Osteocyte (in vitro differentiated cells): ENCODE data around the gene SLC8A2. TPM values are rescaled to one million over a fixed set of nuclear protein-coding genes. Genes with fewer than 3 reads are reported as not detected.

Source experiments
- DNase-seq: peaks from one replicate; pipeline ENCODE4 v3.0.0; 2021; ENCODE audit warnings: mixed read lengths; ENCODE audit not compliant: unreplicated experiment; ENCODE audit errors: extremely low spot score
- H3K27ac Mint-ChIP-seq: one replicate; pipeline ENCODE4 v1.8.0; 2021; ENCODE audit warnings: mild to moderate bottlenecking, mixed read lengths; ENCODE audit not compliant: unreplicated experiment
- H3K27me3 Mint-ChIP-seq: one replicate; pipeline ENCODE4 v1.8.0; 2021; ENCODE audit warnings: mixed read lengths; ENCODE audit not compliant: unreplicated experiment
- H3K36me3 Mint-ChIP-seq: one replicate; pipeline ENCODE4 v1.8.0; 2021; ENCODE audit warnings: mixed read lengths; ENCODE audit not compliant: unreplicated experiment
- H3K4me1 Mint-ChIP-seq: one replicate; pipeline ENCODE4 v1.8.0; 2021; ENCODE audit warnings: mixed read lengths; ENCODE audit not compliant: unreplicated experiment
- H3K4me3 Mint-ChIP-seq: one replicate; pipeline ENCODE4 v1.8.0; 2021; ENCODE audit warnings: mild to moderate bottlenecking, moderate library complexity, mixed read lengths; ENCODE audit not compliant: unreplicated experiment
- H3K9me3 Mint-ChIP-seq: one replicate; pipeline ENCODE4 v1.8.0; 2021; ENCODE audit warnings: mixed read lengths; ENCODE audit not compliant: unreplicated experiment
- total RNA-seq: library from RNA; stranded (reverse); gene quantifications from 2 replicates; pipeline ENCODE4 v1.2.1, GENCODE V29; 2021
- TF ChIP-seq, protein P1 (sequence below): fragments of 200-600 bp; sonication (generic); IDR thresholded peaks from 2 replicates; pipeline ENCODE4 v1.5.0; 2021; ENCODE audit warnings: antibody characterized with exemption, mild to moderate bottlenecking, moderate library complexity

The SLC8A2 gene
- total RNA-seq, 1 donor from 2014 or later = not detected

DNA sequence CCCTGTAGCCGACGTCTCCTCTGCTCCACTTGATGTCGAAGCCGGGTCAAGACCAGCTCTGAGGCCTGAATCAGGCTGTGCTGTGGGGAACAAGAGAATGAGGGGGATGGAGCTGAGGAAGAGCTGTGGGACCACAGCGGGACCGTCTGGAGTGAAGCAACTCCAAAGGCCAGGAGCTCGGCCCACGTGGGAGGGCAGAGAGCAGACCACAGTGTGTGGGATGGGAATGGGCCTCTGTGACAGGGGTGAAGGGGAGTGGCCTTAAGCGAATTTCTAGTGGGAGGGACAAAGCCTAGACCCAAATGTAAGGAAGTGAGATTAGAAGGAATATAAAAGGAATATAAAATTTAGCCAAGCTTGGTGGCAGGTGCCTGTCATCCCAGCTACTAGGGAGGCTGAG is 3.8 kb upstream of the SLC8A2 start:
- Mint-ChIP-seq H3K9me3 (no peaks in the 10 kb centered on the region), H3K4me1 (peaks cover 7% of the 10 kb centered on the region), H3K36me3 (no peaks in the 10 kb centered on the region), H3K4me3 (no peak overlapping the region), H3K27ac (no peak overlapping the region), H3K27me3 (peaks cover 12% of the 10 kb centered on the region)
- no peak for DNase-seq
- TF ChIP-seq, protein P1, sequence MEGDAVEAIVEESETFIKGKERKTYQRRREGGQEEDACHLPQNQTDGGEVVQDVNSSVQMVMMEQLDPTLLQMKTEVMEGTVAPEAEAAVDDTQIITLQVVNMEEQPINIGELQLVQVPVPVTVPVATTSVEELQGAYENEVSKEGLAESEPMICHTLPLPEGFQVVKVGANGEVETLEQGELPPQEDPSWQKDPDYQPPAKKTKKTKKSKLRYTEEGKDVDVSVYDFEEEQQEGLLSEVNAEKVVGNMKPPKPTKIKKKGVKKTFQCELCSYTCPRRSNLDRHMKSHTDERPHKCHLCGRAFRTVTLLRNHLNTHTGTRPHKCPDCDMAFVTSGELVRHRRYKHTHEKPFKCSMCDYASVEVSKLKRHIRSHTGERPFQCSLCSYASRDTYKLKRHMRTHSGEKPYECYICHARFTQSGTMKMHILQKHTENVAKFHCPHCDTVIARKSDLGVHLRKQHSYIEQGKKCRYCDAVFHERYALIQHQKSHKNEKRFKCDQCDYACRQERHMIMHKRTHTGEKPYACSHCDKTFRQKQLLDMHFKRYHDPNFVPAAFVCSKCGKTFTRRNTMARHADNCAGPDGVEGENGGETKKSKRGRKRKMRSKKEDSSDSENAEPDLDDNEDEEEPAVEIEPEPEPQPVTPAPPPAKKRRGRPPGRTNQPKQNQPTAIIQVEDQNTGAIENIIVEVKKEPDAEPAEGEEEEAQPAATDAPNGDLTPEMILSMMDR = no peak

DNA sequence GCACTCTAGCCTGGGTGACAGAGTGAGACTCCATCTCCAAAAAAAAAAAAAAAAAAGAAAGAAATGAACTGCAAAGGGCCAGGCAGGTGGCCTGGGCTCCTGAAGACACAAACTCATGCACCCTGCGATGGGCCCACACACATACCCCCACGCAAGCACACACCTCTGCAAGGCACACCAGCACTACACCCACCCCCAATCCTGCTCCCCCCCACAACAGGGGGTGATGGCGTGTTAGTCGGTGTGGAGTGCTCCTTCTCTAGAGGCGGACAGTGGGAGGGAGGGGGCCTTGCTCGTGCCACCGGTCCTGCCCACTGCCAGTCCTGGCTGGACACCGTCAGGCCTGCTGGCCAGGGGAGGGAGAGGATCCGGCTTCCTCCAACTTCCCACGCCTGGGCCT is 1.6 kb upstream of the SLC8A2 start:
- no peak overlapping the region for H3K27ac Mint-ChIP-seq
- H3K9me3 Mint-ChIP-seq = no peaks in the 10 kb centered on the region
- DNase-seq = no peak
- TF ChIP-seq, protein P1 = no peak
- peaks cover 25% of the 10 kb centered on the region for H3K27me3 Mint-ChIP-seq
- no peak overlapping the region for H3K4me3 Mint-ChIP-seq
- no peaks in the 10 kb centered on the region for H3K36me3 Mint-ChIP-seq
- H3K4me1 Mint-ChIP-seq = peaks cover 5% of the 10 kb centered on the region

DNA sequence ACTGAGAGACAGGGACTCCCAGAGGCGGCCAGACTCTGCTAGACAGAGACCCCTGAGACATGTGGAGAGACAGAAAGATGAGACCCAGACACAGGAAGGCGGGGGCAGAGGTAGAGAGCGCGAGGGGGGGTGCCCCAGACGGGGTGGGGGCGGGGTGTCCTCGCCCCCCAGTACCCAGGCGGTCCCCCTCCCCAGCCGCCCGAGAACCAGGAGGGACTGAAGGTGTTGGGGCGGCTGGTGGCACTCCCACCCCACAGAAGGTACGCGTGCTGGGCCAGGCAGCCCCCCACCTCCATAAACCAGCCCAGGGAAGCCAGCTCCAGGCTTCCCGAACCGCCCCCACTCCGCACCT is 336 bp downstream of the SLC8A2 start:
- H3K27me3 Mint-ChIP-seq = peaks cover 31% of the 10 kb centered on the region
- H3K27ac Mint-ChIP-seq = no peak overlapping the region
- H3K4me1 Mint-ChIP-seq = peaks cover 5% of the 10 kb centered on the region
- DNase-seq = no peak
- no peaks in the 10 kb centered on the region for H3K36me3 Mint-ChIP-seq
- H3K4me3 Mint-ChIP-seq = no peak overlapping the region
- no peaks in the 10 kb centered on the region for H3K9me3 Mint-ChIP-seq
- TF ChIP-seq, protein P1 = no peak

DNA sequence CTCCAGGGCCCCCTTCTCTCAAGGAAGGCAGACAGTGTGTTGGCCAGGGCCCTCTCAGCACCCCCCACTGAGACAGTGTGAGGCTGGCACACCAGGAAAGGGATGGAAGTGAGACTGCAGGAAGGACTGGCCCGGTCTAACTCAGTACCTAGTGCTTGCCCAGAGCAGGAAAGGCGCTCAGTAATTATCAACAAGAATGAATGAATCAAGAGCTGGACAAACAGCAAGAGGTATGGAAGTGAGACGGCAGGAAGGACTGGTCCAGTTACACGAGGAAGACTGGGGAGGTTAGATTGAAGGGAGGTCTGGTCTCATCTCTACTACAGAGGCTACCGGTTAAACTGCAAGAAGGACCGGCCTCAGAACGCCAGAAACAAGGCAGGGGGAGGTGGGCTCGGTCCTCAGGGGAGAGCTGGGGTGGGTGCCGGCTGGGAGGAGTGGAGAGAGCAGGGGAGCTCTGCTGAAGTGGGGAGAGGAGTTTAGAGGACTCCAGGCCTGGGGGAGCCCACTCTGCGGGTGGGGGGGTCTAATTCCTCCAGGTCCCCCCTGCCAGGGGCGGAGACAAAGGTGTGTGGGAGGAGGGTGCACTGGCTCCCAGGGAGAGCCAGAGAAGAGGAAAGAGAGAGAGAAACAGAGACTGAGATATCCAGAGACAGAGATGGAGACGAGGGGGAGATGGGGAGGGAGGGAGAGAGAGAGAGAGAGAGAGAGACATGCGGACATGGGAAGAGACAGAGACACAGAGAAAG is 1.1 kb downstream of the SLC8A2 start:
- peaks cover 5% of the 10 kb centered on the region for H3K4me1 Mint-ChIP-seq
- DNase-seq = no peak
- H3K9me3 Mint-ChIP-seq = no peaks in the 10 kb centered on the region
- no peaks in the 10 kb centered on the region for H3K36me3 Mint-ChIP-seq
- peaks cover 34% of the 10 kb centered on the region for H3K27me3 Mint-ChIP-seq
- no peak overlapping the region for H3K4me3 Mint-ChIP-seq
- TF ChIP-seq, protein P1 = no peak
- H3K27ac Mint-ChIP-seq = no peak overlapping the region

DNA sequence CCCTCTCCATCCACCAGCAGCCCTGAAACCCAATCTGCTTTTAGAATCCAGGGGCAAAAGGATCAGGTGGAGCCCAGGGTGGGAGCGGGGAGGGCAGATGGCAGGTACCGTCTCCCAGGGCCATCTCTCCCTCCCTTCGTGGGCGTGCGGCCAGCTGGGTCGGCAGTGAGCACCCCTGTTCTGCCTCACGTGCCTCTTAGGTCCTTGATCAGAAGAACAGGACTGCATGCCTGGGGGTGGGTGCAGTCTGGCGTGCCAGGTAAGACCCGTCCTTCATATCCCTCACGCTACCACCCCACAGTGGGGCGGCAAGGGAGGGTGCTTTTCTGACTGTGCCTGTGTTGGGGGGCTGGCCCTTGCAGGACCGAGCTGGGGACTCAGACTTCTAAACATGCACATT is 2.0 kb downstream of the SLC8A2 start:
- DNase-seq = no peak
- no peak overlapping the region for H3K27ac Mint-ChIP-seq
- H3K9me3 Mint-ChIP-seq = no peaks in the 10 kb centered on the region
- H3K27me3 Mint-ChIP-seq = peaks cover 40% of the 10 kb centered on the region
- H3K4me3 Mint-ChIP-seq = no peak overlapping the region
- no peaks in the 10 kb centered on the region for H3K36me3 Mint-ChIP-seq
- H3K4me1 Mint-ChIP-seq = peaks cover 5% of the 10 kb centered on the region
- TF ChIP-seq, protein P1 = no peak
